Measurements from ENCODE around the gene JAKMIP1. TPM values are rescaled to one million over a fixed set of nuclear protein-coding genes. Genes with fewer than 3 reads are reported as not detected.

JAKMIP1 gene
- total RNA-seq, 1 donor from 2014 or later: 11.3 TPM

- H3K27ac Mint-ChIP-seq: no peak overlapping the region
- no peak for DNase-seq (ENCODE audit: low spot score)
- no peak overlapping the region for H3K4me3 Mint-ChIP-seq (ENCODE audit: low read depth)
- H3K27me3 Mint-ChIP-seq (ENCODE audit: low read depth): peaks cover 1% of the 10 kb centered on the region
- peaks cover 20% of the 10 kb centered on the region for H3K4me1 Mint-ChIP-seq (ENCODE audit: low read depth)
- no peaks in the 10 kb centered on the region for H3K9me3 Mint-ChIP-seq
- intact Hi-C loops (cut with micrococcal nuclease): no loop called here
- no peaks in the 10 kb centered on the region for H3K36me3 Mint-ChIP-seq (ENCODE audit: low read depth)
Measured at GRCh38 chr4:6043188-6043587, 157.2 kb downstream of the JAKMIP1 start.

GRCh38 chr4:6042293-6043063 is 157.9 kb downstream of the JAKMIP1 start:
- Mint-ChIP-seq H3K27ac (no peak overlapping the region), H3K36me3 (ENCODE audit: low read depth) (no peaks in the 10 kb centered on the region), H3K4me3 (ENCODE audit: low read depth) (no peak overlapping the region), H3K9me3 (no peaks in the 10 kb centered on the region), H3K4me1 (ENCODE audit: low read depth) (peaks cover 20% of the 10 kb centered on the region), H3K27me3 (ENCODE audit: low read depth) (peaks cover 1% of the 10 kb centered on the region)
- intact Hi-C loops (cut with micrococcal nuclease): no loop called here
- no peak for DNase-seq (ENCODE audit: low spot score)

GRCh38 chr4:6041800-6042199 is 158.5 kb downstream of the JAKMIP1 start:
- Mint-ChIP-seq H3K27ac (no peak overlapping the region), H3K9me3 (no peaks in the 10 kb centered on the region)
- intact Hi-C loops (cut with micrococcal nuclease): no loop called here

GRCh38 chr4:6038711-6039110 is 161.6 kb downstream of the JAKMIP1 start:
- Mint-ChIP-seq H3K27me3 (ENCODE audit: low read depth) (peaks cover 1% of the 10 kb centered on the region), H3K36me3 (ENCODE audit: low read depth) (no peaks in the 10 kb centered on the region), H3K27ac (no peak overlapping the region), H3K4me3 (ENCODE audit: low read depth) (no peak overlapping the region), H3K9me3 (no peaks in the 10 kb centered on the region), H3K4me1 (ENCODE audit: low read depth) (peaks cover 15% of the 10 kb centered on the region)
- intact Hi-C loops (cut with micrococcal nuclease): no loop called here
- DNase-seq (ENCODE audit: low spot score): no peak

More at GRCh38 chr4:6041800-6042199, 158.5 kb downstream of the JAKMIP1 start:
- Mint-ChIP-seq H3K27me3 (ENCODE audit: low read depth) (peaks cover 1% of the 10 kb centered on the region), H3K4me1 (ENCODE audit: low read depth) (peaks cover 20% of the 10 kb centered on the region), H3K36me3 (ENCODE audit: low read depth) (no peaks in the 10 kb centered on the region), H3K4me3 (ENCODE audit: low read depth) (no peak overlapping the region)
- DNase-seq (ENCODE audit: low spot score): no peak

GRCh38 chr4:6035786-6036185 is 164.6 kb downstream of the JAKMIP1 start:
- no peak overlapping the region for H3K4me3 Mint-ChIP-seq (ENCODE audit: low read depth)
- no peak for DNase-seq (ENCODE audit: low spot score)
- H3K27ac Mint-ChIP-seq: no peak overlapping the region
- intact Hi-C loops (cut with micrococcal nuclease): no loop called here
- peaks cover 1% of the 10 kb centered on the region for H3K27me3 Mint-ChIP-seq (ENCODE audit: low read depth)
- H3K9me3 Mint-ChIP-seq: no peaks in the 10 kb centered on the region
- no peaks in the 10 kb centered on the region for H3K36me3 Mint-ChIP-seq (ENCODE audit: low read depth)
- H3K4me1 Mint-ChIP-seq (ENCODE audit: low read depth): no peaks in the 10 kb centered on the region

- no peak for DNase-seq (ENCODE audit: low spot score)
- Mint-ChIP-seq H3K4me1 (ENCODE audit: low read depth) (no peaks in the 10 kb centered on the region), H3K9me3 (no peaks in the 10 kb centered on the region), H3K36me3 (ENCODE audit: low read depth) (no peaks in the 10 kb centered on the region), H3K27me3 (ENCODE audit: low read depth) (no peaks in the 10 kb centered on the region), H3K4me3 (ENCODE audit: low read depth) (no peak overlapping the region), H3K27ac (no peak overlapping the region)
- intact Hi-C loops (cut with micrococcal nuclease): no loop called here
Measured at GRCh38 chr4:6033381-6033780, 167.0 kb downstream of the JAKMIP1 start.

GRCh38 chr4:6032249-6033244 is 167.8 kb downstream of the JAKMIP1 start:
- no peaks in the 10 kb centered on the region for H3K27me3 Mint-ChIP-seq (ENCODE audit: low read depth)
- intact Hi-C loops (cut with micrococcal nuclease): no loop called here
- H3K27ac Mint-ChIP-seq: no peak overlapping the region
- H3K9me3 Mint-ChIP-seq: no peaks in the 10 kb centered on the region
- H3K4me3 Mint-ChIP-seq (ENCODE audit: low read depth): no peak overlapping the region
- H3K36me3 Mint-ChIP-seq (ENCODE audit: low read depth): no peaks in the 10 kb centered on the region
- H3K4me1 Mint-ChIP-seq (ENCODE audit: low read depth): no peaks in the 10 kb centered on the region
- no peak for DNase-seq (ENCODE audit: low spot score)

GRCh38 chr4:6031846-6032245 is 168.5 kb downstream of the JAKMIP1 start:
- intact Hi-C loops (cut with micrococcal nuclease): no loop called here
- H3K4me1 Mint-ChIP-seq (ENCODE audit: low read depth): no peaks in the 10 kb centered on the region
- no peaks in the 10 kb centered on the region for H3K27me3 Mint-ChIP-seq (ENCODE audit: low read depth)
- no peaks in the 10 kb centered on the region for H3K9me3 Mint-ChIP-seq
- H3K27ac Mint-ChIP-seq: no peak overlapping the region
- no peak for DNase-seq (ENCODE audit: low spot score)
- H3K36me3 Mint-ChIP-seq (ENCODE audit: low read depth): no peaks in the 10 kb centered on the region
- H3K4me3 Mint-ChIP-seq (ENCODE audit: low read depth): no peak overlapping the region

- Mint-ChIP-seq H3K4me3 (ENCODE audit: low read depth) (no peak overlapping the region), H3K9me3 (no peaks in the 10 kb centered on the region), H3K27me3 (ENCODE audit: low read depth) (no peaks in the 10 kb centered on the region), H3K36me3 (ENCODE audit: low read depth) (no peaks in the 10 kb centered on the region), H3K4me1 (ENCODE audit: low read depth) (no peaks in the 10 kb centered on the region), H3K27ac (no peak overlapping the region)
- DNase-seq (ENCODE audit: low spot score): no peak
- intact Hi-C loops (cut with micrococcal nuclease): no loop called here
Measured at GRCh38 chr4:6030679-6031078, 169.7 kb downstream of the JAKMIP1 start.

- no peak overlapping the region for H3K27ac Mint-ChIP-seq
- no peaks in the 10 kb centered on the region for H3K27me3 Mint-ChIP-seq (ENCODE audit: low read depth)
- H3K9me3 Mint-ChIP-seq: no peaks in the 10 kb centered on the region
- no peaks in the 10 kb centered on the region for H3K36me3 Mint-ChIP-seq (ENCODE audit: low read depth)
- no peaks in the 10 kb centered on the region for H3K4me1 Mint-ChIP-seq (ENCODE audit: low read depth)
- DNase-seq (ENCODE audit: low spot score): no peak
- intact Hi-C loops (cut with micrococcal nuclease): no loop called here
- H3K4me3 Mint-ChIP-seq (ENCODE audit: low read depth): no peak overlapping the region
Measured at GRCh38 chr4:6029254-6029653, 171.1 kb downstream of the JAKMIP1 start.

- no peak overlapping the region for H3K4me3 Mint-ChIP-seq (ENCODE audit: low read depth)
- no peak for DNase-seq (ENCODE audit: low spot score)
- no peaks in the 10 kb centered on the region for H3K36me3 Mint-ChIP-seq (ENCODE audit: low read depth)
- H3K27ac Mint-ChIP-seq: no peak overlapping the region
- no peaks in the 10 kb centered on the region for H3K27me3 Mint-ChIP-seq (ENCODE audit: low read depth)
- no peaks in the 10 kb centered on the region for H3K9me3 Mint-ChIP-seq
- intact Hi-C loops (cut with micrococcal nuclease): no loop called here
- H3K4me1 Mint-ChIP-seq (ENCODE audit: low read depth): no peaks in the 10 kb centered on the region
Measured at GRCh38 chr4:6028168-6028567, 172.2 kb downstream of the JAKMIP1 start.

GRCh38 chr4:6027392-6027791 is 173.0 kb downstream of the JAKMIP1 start:
- H3K36me3 Mint-ChIP-seq (ENCODE audit: low read depth): no peaks in the 10 kb centered on the region
- DNase-seq (ENCODE audit: low spot score): no peak
- H3K27ac Mint-ChIP-seq: no peak overlapping the region
- intact Hi-C loops (cut with micrococcal nuclease): no loop called here
- no peaks in the 10 kb centered on the region for H3K4me1 Mint-ChIP-seq (ENCODE audit: low read depth)
- H3K9me3 Mint-ChIP-seq: no peaks in the 10 kb centered on the region
- H3K27me3 Mint-ChIP-seq (ENCODE audit: low read depth): no peaks in the 10 kb centered on the region
- no peak overlapping the region for H3K4me3 Mint-ChIP-seq (ENCODE audit: low read depth)
